NB4 (cell line): ENCODE results near the gene NUDT9.
"Not testable (repeated sequence)": the region's sequence is repeated elsewhere in the genome, so short reads cannot be mapped to it uniquely, and the experiment has no call there.

ENCODE experiments used
- DNase-seq: peaks from one replicate; pipeline ENCODE4 v3.0.0; 2010; ENCODE audit warnings: low read depth
- H3K4me3 ChIP-seq: one replicate; pipeline ENCODE4 v1.5.1; 2011; ENCODE audit warnings: mild to moderate bottlenecking, low read depth, low read length, moderate library complexity
- MYC ChIP-seq: IDR thresholded peaks from 2 replicates; pipeline ENCODE4 v1.6.1; 2011; ENCODE audit warnings: low read depth, low read length
- POLR2A ChIP-seq: IDR thresholded peaks from 2 replicates; pipeline ENCODE4 v1.6.1; 2011; ENCODE audit warnings: mild to moderate bottlenecking; ENCODE audit not compliant: insufficient read length; ENCODE audit errors: extremely low read depth
- TF ChIP-seq, protein P1 (sequence below): IDR thresholded peaks from one replicate; pipeline ENCODE4 v1.5.1; 2012; ENCODE audit warnings: low read depth, low read length
- TF ChIP-seq, protein P2 (sequence below): IDR thresholded peaks from 2 replicates; pipeline ENCODE4 v1.6.1; 2011; ENCODE audit warnings: low read depth, low read length

The NUDT9 gene

DNA sequence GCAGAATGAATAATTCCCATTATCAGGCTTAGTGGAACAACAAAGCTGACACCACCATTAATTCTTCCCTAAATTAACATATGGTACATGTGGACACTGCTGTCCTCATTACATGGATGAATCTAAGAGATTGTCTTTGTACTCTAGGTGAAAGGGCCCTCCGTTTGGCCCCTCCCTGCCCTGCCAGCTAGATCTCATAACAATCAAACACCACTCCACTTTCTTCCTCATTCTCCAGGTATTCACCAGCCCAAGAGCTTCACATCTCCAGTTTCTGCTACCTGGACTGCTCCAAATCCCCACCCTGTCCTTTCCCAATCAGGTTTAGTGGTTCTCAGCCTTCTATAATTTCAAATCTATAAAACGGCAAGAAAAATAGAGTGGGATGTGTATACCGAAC, 35.1 kb upstream of the NUDT9 start:
- TF ChIP-seq, protein P1, sequence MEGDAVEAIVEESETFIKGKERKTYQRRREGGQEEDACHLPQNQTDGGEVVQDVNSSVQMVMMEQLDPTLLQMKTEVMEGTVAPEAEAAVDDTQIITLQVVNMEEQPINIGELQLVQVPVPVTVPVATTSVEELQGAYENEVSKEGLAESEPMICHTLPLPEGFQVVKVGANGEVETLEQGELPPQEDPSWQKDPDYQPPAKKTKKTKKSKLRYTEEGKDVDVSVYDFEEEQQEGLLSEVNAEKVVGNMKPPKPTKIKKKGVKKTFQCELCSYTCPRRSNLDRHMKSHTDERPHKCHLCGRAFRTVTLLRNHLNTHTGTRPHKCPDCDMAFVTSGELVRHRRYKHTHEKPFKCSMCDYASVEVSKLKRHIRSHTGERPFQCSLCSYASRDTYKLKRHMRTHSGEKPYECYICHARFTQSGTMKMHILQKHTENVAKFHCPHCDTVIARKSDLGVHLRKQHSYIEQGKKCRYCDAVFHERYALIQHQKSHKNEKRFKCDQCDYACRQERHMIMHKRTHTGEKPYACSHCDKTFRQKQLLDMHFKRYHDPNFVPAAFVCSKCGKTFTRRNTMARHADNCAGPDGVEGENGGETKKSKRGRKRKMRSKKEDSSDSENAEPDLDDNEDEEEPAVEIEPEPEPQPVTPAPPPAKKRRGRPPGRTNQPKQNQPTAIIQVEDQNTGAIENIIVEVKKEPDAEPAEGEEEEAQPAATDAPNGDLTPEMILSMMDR, result no peak
- no peak for TF ChIP-seq MYC
- TF ChIP-seq, protein P2, sequence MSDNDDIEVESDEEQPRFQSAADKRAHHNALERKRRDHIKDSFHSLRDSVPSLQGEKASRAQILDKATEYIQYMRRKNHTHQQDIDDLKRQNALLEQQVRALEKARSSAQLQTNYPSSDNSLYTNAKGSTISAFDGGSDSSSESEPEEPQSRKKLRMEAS, result no peak
- no peak for TF ChIP-seq POLR2A
- H3K4me3 ChIP-seq, result peak overlapping the region; percentile 100

DNA sequence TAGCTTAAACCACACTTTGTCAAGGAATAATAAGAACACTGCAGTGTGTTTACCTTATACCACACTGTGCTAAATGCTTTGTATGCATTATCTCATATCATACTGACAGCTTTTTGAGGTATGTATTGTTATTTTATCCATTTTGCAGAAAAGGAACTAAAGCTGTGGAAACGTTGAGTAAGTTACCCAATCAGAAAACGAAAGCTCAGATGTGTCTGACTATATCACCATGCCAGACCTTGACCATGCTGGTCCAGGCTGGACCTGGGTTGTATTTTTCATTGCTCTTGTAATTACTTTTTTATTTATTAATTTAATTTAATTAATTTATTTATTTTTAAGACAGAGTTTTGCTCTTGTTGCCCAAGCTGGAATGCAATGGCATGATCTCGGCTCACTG, 33.5 kb upstream of the NUDT9 start:
- TF ChIP-seq POLR2A (no peak), MYC (no peak)
- TF ChIP-seq, protein P1, result no peak
- TF ChIP-seq, protein P2, result 0 out of 2 replicates have a peak, but pooled peaks have one; percentile 7
- peak; percentile 48 for DNase-seq
- peak overlapping the region; percentile 100 for H3K4me3 ChIP-seq

More for the DNA sequence above, 35.1 kb upstream of the NUDT9 start:
- DNase-seq, result no peak

DNA sequence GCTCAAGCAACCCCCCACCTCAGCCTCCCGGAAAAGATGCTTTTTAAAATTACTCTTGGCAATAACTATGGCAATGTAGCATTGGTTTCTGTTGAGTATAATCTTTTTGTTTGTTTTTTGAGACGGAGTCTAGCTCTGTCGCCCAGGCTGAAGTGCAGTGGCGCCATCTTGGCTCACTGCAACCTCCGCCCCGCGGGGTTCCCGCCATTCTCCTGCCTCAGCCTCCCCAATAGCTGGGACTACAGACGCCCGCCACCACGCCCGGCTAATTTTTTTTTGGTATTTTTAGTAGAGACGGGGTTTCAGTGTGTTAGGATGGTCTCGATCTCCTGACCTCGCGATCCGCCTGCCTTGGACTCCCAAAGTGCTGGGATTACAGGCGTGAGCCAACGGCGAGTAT, 32.3 kb upstream of the NUDT9 start:
- peak overlapping the region; percentile 100 for H3K4me3 ChIP-seq
- peak; percentile 52 for DNase-seq

DNA sequence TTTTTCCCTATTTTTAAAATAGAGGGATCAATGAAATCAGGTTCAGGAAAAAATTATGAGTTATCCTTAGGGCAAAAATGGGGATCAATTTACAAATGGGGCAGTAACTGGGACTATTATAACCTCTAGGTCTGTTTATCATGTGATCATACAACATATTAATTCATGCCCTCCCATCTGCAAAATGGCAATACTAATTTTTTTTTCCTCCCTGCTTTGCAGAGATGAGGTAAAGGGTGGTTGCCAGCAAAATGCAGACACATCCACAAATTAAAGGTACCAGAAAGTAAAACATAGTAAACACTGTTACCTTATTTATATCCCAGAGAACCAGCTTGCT, 31.9 kb upstream of the NUDT9 start:
- H3K4me3 ChIP-seq, result peak overlapping the region; percentile 100
- no peak for TF ChIP-seq POLR2A
- TF ChIP-seq, protein P1, result no peak
- TF ChIP-seq, protein P2, result no peak
- no peak for TF ChIP-seq MYC
- no peak for DNase-seq

DNA sequence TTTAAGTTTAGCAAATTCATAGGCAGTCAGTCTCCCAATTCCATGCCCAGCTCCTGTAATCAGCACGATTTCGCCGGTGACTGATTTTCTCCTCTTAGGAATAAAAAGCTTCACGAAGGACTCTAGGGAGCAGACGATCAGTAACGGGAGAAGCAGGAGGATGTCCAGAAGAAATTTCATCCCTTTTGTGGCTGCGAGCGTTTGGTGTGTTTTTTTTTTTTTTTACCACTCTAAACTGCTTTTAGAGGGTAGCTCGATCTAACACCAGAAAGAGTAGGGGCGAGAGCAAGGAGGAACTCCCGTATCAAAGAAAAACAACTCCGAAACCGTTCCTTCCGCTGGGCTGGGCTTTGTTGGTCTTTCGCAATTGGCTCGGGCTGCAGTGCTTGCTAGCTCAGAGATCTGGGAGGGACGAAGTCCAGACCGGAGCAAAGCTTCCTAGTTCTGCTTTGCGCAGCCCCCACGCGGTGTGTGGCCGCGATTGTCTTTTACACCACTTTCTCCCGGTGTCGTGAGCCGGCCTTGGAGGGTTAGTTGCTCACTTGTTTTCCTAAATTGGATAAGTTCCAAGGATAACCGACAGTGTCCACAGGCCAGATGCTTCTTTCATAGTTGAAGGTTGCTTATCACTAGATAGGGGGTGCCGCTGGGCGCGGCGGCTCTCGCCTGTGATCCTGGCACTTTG, 31.3 kb upstream of the NUDT9 start, which contains the start of gene HSD17B11:
Gene HSD17B11, minus strand, starts transcription at position 298 of the 685 bp plus-strand sequence. Its CDS starts 118 bp downstream, at position 180.
- H3K4me3 ChIP-seq, result peak within 1 kb of the TSS; percentile 100
- DNase-seq, result peak; percentile 98
- TF ChIP-seq MYC (no peak; the same call in none of the 2 replicates), POLR2A (peak; percentile 82)
- TF ChIP-seq, protein P2, result peak; percentile 62; the same call in 1 of the 2 replicates

DNA sequence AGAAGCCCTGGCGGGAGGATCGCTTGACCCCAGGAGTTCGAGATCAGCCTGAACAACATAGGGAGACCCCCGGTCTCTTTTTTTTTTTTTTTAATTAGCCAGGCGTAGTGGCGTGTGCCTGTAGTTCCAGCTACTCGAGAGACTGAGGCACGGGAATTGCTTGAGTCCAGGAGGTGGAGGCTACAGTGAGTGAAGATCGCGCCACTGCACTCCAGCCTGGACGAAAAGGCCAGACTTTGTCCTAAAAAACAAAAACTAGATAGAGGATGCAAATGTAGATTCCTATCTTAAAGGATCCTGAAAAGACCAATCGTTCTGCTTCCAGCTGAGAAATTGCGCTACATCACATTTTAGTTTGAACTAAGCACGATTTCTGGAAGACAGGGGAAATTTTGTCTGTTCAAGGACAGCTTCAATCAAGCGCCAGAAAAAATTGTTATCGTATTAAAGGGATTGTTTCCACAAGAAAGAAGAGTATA, 30.8 kb upstream of the NUDT9 start:
- TF ChIP-seq POLR2A, result no peak
- TF ChIP-seq, protein P2, result no peak
- no peak for DNase-seq
- H3K4me3 ChIP-seq, result peak overlapping the region; percentile 100

DNA sequence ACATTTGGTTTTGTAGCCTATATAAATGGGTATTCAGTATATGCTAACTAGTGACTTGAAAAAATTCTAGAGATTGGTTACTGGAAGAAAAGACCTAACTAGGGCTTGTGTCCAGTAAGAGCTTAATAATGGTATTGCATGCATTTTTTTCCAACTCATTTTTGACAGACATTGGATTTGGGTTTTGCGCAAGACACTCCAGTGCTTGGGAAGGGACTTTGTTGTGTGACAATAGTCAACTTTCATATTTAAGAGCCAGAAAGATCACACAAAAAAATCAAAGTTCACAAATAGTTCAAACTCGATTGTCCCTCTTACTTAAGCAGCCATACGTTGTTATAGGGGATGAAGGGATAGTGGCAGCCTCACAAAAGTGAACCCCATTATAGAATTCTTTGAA, 30.2 kb upstream of the NUDT9 start:
- peak overlapping the region; percentile 100 for H3K4me3 ChIP-seq
- peak; percentile 18 for DNase-seq
- TF ChIP-seq MYC, result no peak
- no peak for TF ChIP-seq POLR2A
- TF ChIP-seq, protein P2, result no peak
- TF ChIP-seq, protein P1, result no peak

DNA sequence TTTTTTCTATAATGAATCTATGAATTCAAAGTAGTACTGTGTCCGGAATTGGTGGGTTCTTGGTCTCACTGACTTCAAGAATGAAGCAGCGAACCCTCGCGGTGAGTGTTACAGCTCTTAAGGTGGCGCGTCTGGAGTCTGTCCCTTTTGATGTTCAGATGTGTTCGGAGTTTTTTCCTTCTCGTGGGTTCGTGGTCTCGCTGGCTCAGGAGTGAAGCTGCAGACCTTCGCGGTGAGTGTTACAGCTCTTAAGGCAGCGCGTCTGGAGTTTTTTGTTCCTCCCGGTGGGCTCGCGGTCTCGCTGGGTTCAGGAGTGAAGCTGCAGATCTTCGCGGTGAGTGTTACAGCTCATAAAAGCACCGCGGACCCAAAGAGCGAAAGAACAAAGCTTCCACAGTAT, 27.3 kb upstream of the NUDT9 start:
- not testable (repeated sequence) for DNase-seq, H3K4me3 ChIP-seq

DNA sequence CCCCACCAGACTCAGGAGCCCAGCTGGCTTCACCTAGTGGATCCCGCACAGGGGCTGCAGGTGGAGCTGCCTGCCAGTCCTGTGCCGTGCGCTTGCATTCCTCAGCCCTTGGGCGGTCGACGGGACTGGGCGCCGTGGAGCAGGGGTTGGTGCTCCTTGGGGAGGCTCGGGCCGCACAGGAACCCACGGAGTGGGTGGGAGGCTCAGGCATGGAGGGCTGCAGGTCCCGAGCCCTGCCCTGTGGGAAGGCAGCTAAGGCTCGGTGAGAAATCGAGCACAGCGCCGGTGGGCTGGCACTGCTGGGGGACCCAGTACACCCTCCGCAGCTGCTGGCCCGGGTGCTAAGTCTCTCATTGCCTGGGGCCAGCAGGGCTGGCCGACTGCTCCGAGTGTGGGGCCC, 26.5 kb upstream of the NUDT9 start:
- not testable (repeated sequence) for H3K4me3 ChIP-seq, DNase-seq
